PC-9 (cell line): ENCODE results near the gene PIK3C3. TPM values are rescaled to one million over a fixed set of nuclear protein-coding genes. Genes with fewer than 3 reads are reported as not detected.
"Not testable (repeated sequence)": the region's sequence is repeated elsewhere in the genome, so short reads cannot be mapped to it uniquely, and the experiment has no call there.

Source experiments
- BruUV-seq: library from RNA; stranded (reverse); fragments of 400-500 nt; replicated peaks from 2 replicates; lab custom pipeline; 2021; lab: Mats Ljungman, UMichigan
- CTCF ChIA-PET: fragments of 300-600 bp; sonication (Branson Sonifier 250); formaldehyde crosslinking; loops from one replicate; lab custom pipeline; 2022; ENCODE audit warnings: antibody characterized with exemption; lab: Charles Lee
- POLR2A ChIA-PET: fragments of 300-600 bp; sonication (Branson Sonifier 250); formaldehyde crosslinking; loops from one replicate; lab custom pipeline; 2022; ENCODE audit warnings: antibody characterized with exemption; ENCODE audit not compliant: unreplicated experiment; lab: Charles Lee
- DNase-seq, 2 experiments: peaks; one replicate each; pipeline versions ENCODE4 v3.0.0 to v3.0.0-alpha.2; 2015 to 2022; ENCODE audit warnings: mixed read lengths in 1 of 2
- H2AFZ ChIP-seq: fragments of 200-600 bp; sonication (generic); 2 replicates; pipeline ENCODE4 v1.8.1; 2017; ENCODE audit warnings: antibody characterized with exemption
- H3F3A ChIP-seq: fragments of 200-600 bp; sonication (generic); 2 replicates; pipeline ENCODE4 v1.8.1; 2017; ENCODE audit warnings: antibody characterized with exemption, mild to moderate bottlenecking, low read depth; ENCODE audit not compliant: insufficient read depth
- H3K27ac ChIP-seq: fragments of 200-600 bp; sonication (generic); 2 replicates; pipeline ENCODE4 v1.6.1; 2016; ENCODE audit warnings: mixed run types
- H3K27me3 ChIP-seq: fragments of 200-600 bp; sonication (generic); 2 replicates; pipeline ENCODE4 v1.6.1; 2016; ENCODE audit warnings: low read depth, mixed run types; ENCODE audit not compliant: insufficient read depth
- H3K36me3 ChIP-seq: fragments of 200-600 bp; sonication (generic); 2 replicates; pipeline ENCODE4 v1.6.1; 2016; ENCODE audit warnings: low read depth, mixed run types
- H3K4me1 ChIP-seq: fragments of 200-600 bp; sonication (generic); replicated peaks from 2 replicates; pipeline ENCODE4 v1.6.1; 2016; ENCODE audit warnings: mixed run types; ENCODE audit not compliant: insufficient read depth
- H3K4me2 ChIP-seq: fragments of 200-600 bp; sonication (generic); 2 replicates; pipeline ENCODE4 v1.6.1; 2017; ENCODE audit warnings: mixed run types
- H3K4me3 ChIP-seq: fragments of 200-600 bp; sonication (generic); 2 replicates; pipeline ENCODE4 v1.6.1; 2016; ENCODE audit warnings: mixed run types
- H3K79me2 ChIP-seq: fragments of 200-600 bp; sonication (generic); 2 replicates; pipeline ENCODE4 v1.6.1; 2017; ENCODE audit warnings: low read depth, mixed run types
- H3K9me2 ChIP-seq: fragments of 200-600 bp; sonication (generic); 2 replicates; pipeline ENCODE4 v1.8.1; 2017; ENCODE audit warnings: mild to moderate bottlenecking; ENCODE audit not compliant: insufficient read depth
- H3K9me3 ChIP-seq: fragments of 200-600 bp; sonication (generic); 2 replicates; pipeline ENCODE4 v1.8.1; 2016; ENCODE audit warnings: low read depth; ENCODE audit not compliant: insufficient read depth
- H4K20me1 ChIP-seq: fragments of 200-600 bp; sonication (generic); 2 replicates; pipeline ENCODE4 v1.8.1; 2017; ENCODE audit not compliant: insufficient read depth
- EZH2 ChIP-seq: fragments of 200-600 bp; sonication (generic); IDR thresholded peaks from 2 replicates; pipeline ENCODE4 v1.8.0; 2017; ENCODE audit warnings: antibody characterized with exemption, low read depth
- intact Hi-C: fragments of 100-400 bp; cut with micrococcal nuclease; formaldehyde crosslinking; loops from one replicate; pipeline ENCODE4 v1.10.0; 2022; ENCODE audit not compliant: unreplicated experiment
- total RNA-seq: library from RNA; stranded (reverse); gene quantifications from 2 replicates; pipeline ENCODE4 v1.2.3, GENCODE V29; 2021
- TF ChIP-seq, protein P1 (sequence below): fragments of 200-600 bp; sonication (generic); conservative IDR thresholded peaks from 2 replicates; pipeline ENCODE4 v1.6.1; 2017; ENCODE audit warnings: mixed run types, antibody characterized with exemption, mild to moderate bottlenecking, moderate library complexity

Gene PIK3C3
- total RNA-seq, 1 experiment from 2014 or later: 31.4 TPM

- Histone ChIP-seq H3K4me3 (no peak overlapping the region), H4K20me1 (no peaks in the 10 kb centered on the region), H3K79me2 (no peaks in the 10 kb centered on the region), H3K4me1 (peaks cover 22% of the 10 kb centered on the region), H3K27me3 (no peaks in the 10 kb centered on the region), H3K27ac (peak overlapping the region; percentile 68), H3K36me3 (peaks cover 10% of the 10 kb centered on the region; the same call in 1 of the 2 replicates), H3K9me2 (no peaks in the 10 kb centered on the region), H3K9me3 (no peaks in the 10 kb centered on the region), H3K4me2 (peak overlapping the region; percentile 40; the same call in 1 of the 2 replicates), H3F3A (peaks cover 7% of the 10 kb centered on the region; the same call in 1 of the 2 replicates), H2AFZ (no peak overlapping the region)
- TF ChIP-seq, protein P1, sequence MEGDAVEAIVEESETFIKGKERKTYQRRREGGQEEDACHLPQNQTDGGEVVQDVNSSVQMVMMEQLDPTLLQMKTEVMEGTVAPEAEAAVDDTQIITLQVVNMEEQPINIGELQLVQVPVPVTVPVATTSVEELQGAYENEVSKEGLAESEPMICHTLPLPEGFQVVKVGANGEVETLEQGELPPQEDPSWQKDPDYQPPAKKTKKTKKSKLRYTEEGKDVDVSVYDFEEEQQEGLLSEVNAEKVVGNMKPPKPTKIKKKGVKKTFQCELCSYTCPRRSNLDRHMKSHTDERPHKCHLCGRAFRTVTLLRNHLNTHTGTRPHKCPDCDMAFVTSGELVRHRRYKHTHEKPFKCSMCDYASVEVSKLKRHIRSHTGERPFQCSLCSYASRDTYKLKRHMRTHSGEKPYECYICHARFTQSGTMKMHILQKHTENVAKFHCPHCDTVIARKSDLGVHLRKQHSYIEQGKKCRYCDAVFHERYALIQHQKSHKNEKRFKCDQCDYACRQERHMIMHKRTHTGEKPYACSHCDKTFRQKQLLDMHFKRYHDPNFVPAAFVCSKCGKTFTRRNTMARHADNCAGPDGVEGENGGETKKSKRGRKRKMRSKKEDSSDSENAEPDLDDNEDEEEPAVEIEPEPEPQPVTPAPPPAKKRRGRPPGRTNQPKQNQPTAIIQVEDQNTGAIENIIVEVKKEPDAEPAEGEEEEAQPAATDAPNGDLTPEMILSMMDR: no peak
- no peak for TF ChIP-seq EZH2
- no peak for DNase-seq
- ChIA-PET POLR2A (no interaction called here), CTCF (no interaction called here)
- BruUV-seq: no TSS peak
- intact Hi-C loops: no loop called here
These were observed 92.7 kb downstream of the PIK3C3 start for GRCh38 chr18:42047721-42048120.

DNA sequence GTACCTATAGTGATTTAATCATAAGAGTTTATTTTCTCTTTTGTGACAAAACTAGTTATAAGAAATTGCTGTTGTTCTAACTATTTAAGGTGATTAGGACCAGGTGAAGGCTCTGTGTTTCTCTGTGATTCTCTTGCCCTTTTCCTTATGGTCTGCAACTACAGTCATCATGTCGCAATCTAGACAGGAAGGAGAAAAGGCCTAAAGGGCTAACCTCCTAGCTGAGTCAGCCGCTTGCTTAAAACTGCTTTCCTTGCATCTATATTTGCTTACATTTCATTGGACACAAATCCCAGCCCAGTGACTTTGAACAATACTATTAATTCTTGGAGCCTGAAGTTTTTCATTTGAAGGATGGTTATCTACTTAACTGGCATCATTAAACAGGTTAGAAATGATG lies 93.1 kb downstream of the PIK3C3 start:
- no peak for TF ChIP-seq EZH2
- TF ChIP-seq, protein P1: no peak
- intact Hi-C loops: no loop called here
- peak overlapping the region; percentile 40; the same call in 1 of the 2 replicates for H3K4me2 ChIP-seq
- peaks cover 10% of the 10 kb centered on the region; the same call in 1 of the 2 replicates for H3K36me3 ChIP-seq
- no TSS peak for BruUV-seq
- peaks cover 7% of the 10 kb centered on the region; the same call in 1 of the 2 replicates for H3F3A ChIP-seq
- no peak overlapping the region for H3K4me3 ChIP-seq
- H2AFZ ChIP-seq: no peak overlapping the region
- peak overlapping the region; percentile 68 for H3K27ac ChIP-seq
- CTCF ChIA-PET: no interaction called here
- H3K4me1 ChIP-seq: peaks cover 22% of the 10 kb centered on the region
- peak; percentile 3 to 78 for DNase-seq
- no peaks in the 10 kb centered on the region for H3K27me3 ChIP-seq
- no peaks in the 10 kb centered on the region for H3K9me3 ChIP-seq
- no peaks in the 10 kb centered on the region for H3K79me2 ChIP-seq
- H4K20me1 ChIP-seq: no peaks in the 10 kb centered on the region
- H3K9me2 ChIP-seq: no peaks in the 10 kb centered on the region
- POLR2A ChIA-PET: no interaction called here

DNA sequence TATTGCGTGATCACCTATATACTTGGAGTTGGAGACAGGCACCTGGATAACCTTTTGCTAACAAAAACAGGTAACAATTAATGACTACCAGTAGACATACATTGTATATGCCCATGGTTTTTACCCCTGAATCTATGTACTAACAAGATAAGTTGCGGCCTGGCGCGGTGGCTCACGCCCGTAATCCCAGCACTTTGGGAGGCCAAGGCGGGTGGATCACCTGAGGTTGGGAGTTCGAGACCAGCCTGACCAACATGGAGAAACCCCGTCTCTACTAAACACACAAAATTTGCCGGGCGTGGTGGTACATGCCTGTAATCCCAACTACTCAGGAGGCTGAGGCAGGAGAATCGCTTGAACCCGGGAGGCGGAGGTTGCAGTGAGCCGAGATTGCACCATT lies 94.5 kb downstream of the PIK3C3 start:
- not testable (repeated sequence) for BruUV-seq
- H3K4me1 ChIP-seq: peaks cover 22% of the 10 kb centered on the region

GRCh38 chr18:42051411-42051810 lies 96.4 kb downstream of the PIK3C3 start:
- POLR2A ChIA-PET: no interaction called here
- Histone ChIP-seq H2AFZ (no peak overlapping the region), H3K36me3 (peaks cover 6% of the 10 kb centered on the region; the same call in 1 of the 2 replicates), H4K20me1 (no peaks in the 10 kb centered on the region), H3K4me1 (peaks cover 22% of the 10 kb centered on the region), H3K4me2 (no peak overlapping the region), H3K79me2 (no peaks in the 10 kb centered on the region), H3K27me3 (no peaks in the 10 kb centered on the region), H3K9me3 (no peaks in the 10 kb centered on the region), H3K4me3 (no peak overlapping the region), H3F3A (peaks cover 7% of the 10 kb centered on the region; the same call in 1 of the 2 replicates), H3K27ac (no peak overlapping the region), H3K9me2 (no peaks in the 10 kb centered on the region)
- no TSS peak for BruUV-seq
- intact Hi-C loops: loop anchor here (5.0 to 10.0 kb wide), 3 partner anchors 1221 to 1543 kb away; no protein-coding TSS in a partner anchor
- DNase-seq: no peak
- no peak for TF ChIP-seq EZH2
- TF ChIP-seq, protein P1: no peak
- CTCF ChIA-PET: no interaction called here

More for the DNA sequence above, 94.5 kb downstream of the PIK3C3 start:
- peaks cover 10% of the 10 kb centered on the region; the same call in 1 of the 2 replicates for H3K36me3 ChIP-seq
- H2AFZ ChIP-seq, H3K4me3 ChIP-seq, H3K9me2 ChIP-seq, H3K27me3 ChIP-seq, H3K79me2 ChIP-seq, H3K27ac ChIP-seq, H3K9me3 ChIP-seq, H4K20me1 ChIP-seq, DNase-seq, H3F3A ChIP-seq, POLR2A ChIA-PET, intact Hi-C loops, CTCF ChIA-PET, H3K4me2 ChIP-seq: not testable (repeated sequence)
